ENCODE measurements around the gene INSC. TPM values are rescaled to one million over a fixed set of nuclear protein-coding genes. Genes with fewer than 3 reads are reported as not detected.

The INSC gene
- total and polyA plus RNA-seq, 9 of the 15 experiments (the other 6 are each of a cell fraction or from before 2014, with no cell fraction given): not detected

- no peak for ATAC-seq
- in situ Hi-C loops (cut with MboI): no loop called here
Observed at GRCh38 chr11:15112131-15112541, 2.6 kb upstream of the INSC start.

More at GRCh38 chr11:15112131-15112541, 2.6 kb upstream of the INSC start:
- Histone ChIP-seq H3K9me3 (replicated peaks; ENCODE audit: control insufficient read depth, insufficient read depth, low read depth, low read length) (no peaks in the 10 kb centered on the region), H3K4me1 (replicated peaks in 1 of 2; ENCODE audit: control insufficient read depth in 2 of 2, insufficient read depth in 2 of 2, low read length in 2 of 2) (no peaks in the 10 kb centered on the region), H3K27ac (ENCODE audit: extremely low read depth, low read depth, low read length) (no peak overlapping the region), H3K9me1 (ENCODE audit: control insufficient read depth, insufficient read depth, low read length) (no peaks in the 10 kb centered on the region), H4K20me1 (replicated peaks; ENCODE audit: control insufficient read depth, insufficient read depth, low read length) (no peaks in the 10 kb centered on the region), H3K36me3 (ENCODE audit: control insufficient read depth, insufficient read depth, low read length) (no peaks in the 10 kb centered on the region), H3K4me3 (no peak overlapping the region), H3K27me3 (ENCODE audit: control insufficient read depth in 2 of 2, insufficient read depth in 2 of 2, low read length in 2 of 2) (peaks cover 3 to 18% of the 10 kb centered on the region in 2 experiments; a peak in 3 of 5 replicates), H2AFZ (ENCODE audit: low read depth, low read length) (no peak overlapping the region), H3K9ac (ENCODE audit: insufficient read depth in 1 of 2, low read depth in 2 of 2, low read length in 2 of 2) (no peak overlapping the region; a peak in 1 of 4 replicates), H3K4me2 (ENCODE audit: insufficient read depth, low read length) (no peak overlapping the region), H3K79me2 (ENCODE audit: control insufficient read depth, insufficient read depth, low read length) (no peaks in the 10 kb centered on the region)
- FAIRE-seq (no peak), DNase-seq (ENCODE audit: extremely low read depth in 1 of 4, low spot score in 3 of 4) (no peak)
- intact Hi-C loops (cut with micrococcal nuclease): no loop called here
- ChIA-PET CTCF (ENCODE audit: low intra/inter-chr PET ratio) (no interaction called here), POLR2A (no interaction called here)
- WGBS (ENCODE audit: insufficient coverage, low coverage, missing lambda C conversion rate): 2% methylated on average over 8 of the region's 8 CpGs
- no TSS peak for BruUV-seq (replicated peaks)
- no peak for TF ChIP-seq E2F5 (CRISPR knock-in tag; IDR thresholded peaks at IDR 0.05)
- TF ChIP-seq NCOA4 (IDR thresholded peaks at IDR 0.05; ENCODE audit: partially characterized antibody): no peak
- TF ChIP-seq ZNF146 (CRISPR knock-in tag; IDR thresholded peaks at IDR 0.05; ENCODE audit: unreplicated experiment): no peak
- TF ChIP-seq SNAPC5 (CRISPR knock-in tag; IDR thresholded peaks at IDR 0.05): no peak
- TF ChIP-seq NR1H2 (CRISPR knock-in tag; IDR thresholded peaks at IDR 0.05): no peak
- no peak for TF ChIP-seq MITF (IDR thresholded peaks at IDR 0.05)
